ENCODE data around the gene PGK1.
"Not testable (repeated sequence)": the region's sequence is repeated elsewhere in the genome, so short reads cannot be mapped to it uniquely, and the experiment has no call there.

PGK1 gene

GRCh38 chrX:78066110-78066509 lies 37.9 kb upstream of the PGK1 start:
- H3K27me3 ChIP-seq (ENCODE audit: low read depth, low read length): no peaks in the 10 kb centered on the region
- peak overlapping the region; percentile 90 for H3K27ac ChIP-seq (ENCODE audit: low read length)
- no peaks in the 10 kb centered on the region for H3K79me2 ChIP-seq (ENCODE audit: low read length)
- TF ChIP-seq CTCF (IDR thresholded peaks at IDR 0.05; ENCODE audit: low read depth, low read length): no peak
- no peak for TF ChIP-seq EZH2phosphoT487 (IDR thresholded peaks at IDR 0.05; ENCODE audit: low read depth)
- no peak overlapping the region for H2AFZ ChIP-seq (ENCODE audit: low read depth, low read length)
- H3K9me3 ChIP-seq (ENCODE audit: insufficient read depth, low read length): no peaks in the 10 kb centered on the region
- no peak overlapping the region for H3K4me3 ChIP-seq (ENCODE audit: low read length)
- no peaks in the 10 kb centered on the region for H4K20me1 ChIP-seq (ENCODE audit: insufficient read depth, low read length)
- H3K9ac ChIP-seq (ENCODE audit: low read length): no peak overlapping the region
- peaks cover 68% of the 10 kb centered on the region for H3K4me1 ChIP-seq (ENCODE audit: low read length)
- H3K36me3 ChIP-seq (replicated peaks; ENCODE audit: low read depth, low read length): peaks cover 6% of the 10 kb centered on the region
- H3K4me2 ChIP-seq (ENCODE audit: low read length): no peak overlapping the region; the same call in 1 of the 2 replicates

GRCh38 chrX:78071331-78071730 lies 32.7 kb upstream of the PGK1 start:
- Histone ChIP-seq H3K4me2 (ENCODE audit: low read length) (no peak overlapping the region), H3K9ac (ENCODE audit: low read length) (no peak overlapping the region), H3K27ac (ENCODE audit: low read length) (no peak overlapping the region), H3K36me3 (replicated peaks; ENCODE audit: low read depth, low read length) (peaks cover 6% of the 10 kb centered on the region), H3K79me2 (ENCODE audit: low read length) (no peaks in the 10 kb centered on the region), H4K20me1 (ENCODE audit: insufficient read depth, low read length) (no peaks in the 10 kb centered on the region), H3K9me3 (ENCODE audit: insufficient read depth, low read length) (0 out of 2 replicates have a peak, but pooled peaks cover 5% of the 10 kb centered on the region), H2AFZ (ENCODE audit: low read depth, low read length) (no peak overlapping the region), H3K27me3 (ENCODE audit: low read depth, low read length) (no peaks in the 10 kb centered on the region), H3K4me1 (ENCODE audit: low read length) (peaks cover 29% of the 10 kb centered on the region), H3K4me3 (ENCODE audit: low read length) (no peak overlapping the region)
- TF ChIP-seq EZH2phosphoT487 (IDR thresholded peaks at IDR 0.05; ENCODE audit: low read depth) (no peak), CTCF (IDR thresholded peaks at IDR 0.05; ENCODE audit: low read depth, low read length) (no peak)

- not testable (repeated sequence) for H4K20me1 ChIP-seq (ENCODE audit: insufficient read depth, low read length); H3K27ac ChIP-seq (ENCODE audit: low read length); H3K9ac ChIP-seq (ENCODE audit: low read length); H3K4me2 ChIP-seq (ENCODE audit: low read length); H3K9me3 ChIP-seq (ENCODE audit: insufficient read depth, low read length); H3K27me3 ChIP-seq (ENCODE audit: low read depth, low read length); H3K79me2 ChIP-seq (ENCODE audit: low read length); H3K4me3 ChIP-seq (ENCODE audit: low read length); H2AFZ ChIP-seq (ENCODE audit: low read depth, low read length); H3K36me3 ChIP-seq (replicated peaks; ENCODE audit: low read depth, low read length)
- peaks cover 16% of the 10 kb centered on the region for H3K4me1 ChIP-seq (ENCODE audit: low read length)
Observed at GRCh38 chrX:78073147-78074077, 30.6 kb upstream of the PGK1 start.

GRCh38 chrX:78074088-78074487 lies 30.0 kb upstream of the PGK1 start:
- no peaks in the 10 kb centered on the region for H3K36me3 ChIP-seq (replicated peaks; ENCODE audit: low read depth, low read length)
- H3K9me3 ChIP-seq (ENCODE audit: insufficient read depth, low read length): 0 out of 2 replicates have a peak, but pooled peaks cover 5% of the 10 kb centered on the region
- H3K9ac ChIP-seq (ENCODE audit: low read length): no peak overlapping the region
- H3K27me3 ChIP-seq (ENCODE audit: low read depth, low read length): no peaks in the 10 kb centered on the region
- TF ChIP-seq EZH2phosphoT487 (IDR thresholded peaks at IDR 0.05; ENCODE audit: low read depth) (no peak), CTCF (IDR thresholded peaks at IDR 0.05; ENCODE audit: low read depth, low read length) (no peak)
- H3K4me1 ChIP-seq (ENCODE audit: low read length): peaks cover 9% of the 10 kb centered on the region
- no peaks in the 10 kb centered on the region for H3K79me2 ChIP-seq (ENCODE audit: low read length)
- H3K27ac ChIP-seq (ENCODE audit: low read length): no peak overlapping the region
- H3K4me2 ChIP-seq (ENCODE audit: low read length): no peak overlapping the region
- no peak overlapping the region for H2AFZ ChIP-seq (ENCODE audit: low read depth, low read length)
- no peak overlapping the region for H3K4me3 ChIP-seq (ENCODE audit: low read length)
- no peaks in the 10 kb centered on the region for H4K20me1 ChIP-seq (ENCODE audit: insufficient read depth, low read length)

Data from OCI-LY3 (cell line).